A673 (cell line): ENCODE results near the gene AURKAIP1.

Experiments used
- EZH2 ChIP-seq: fragments of 200-600 bp; sonication (generic); IDR thresholded peaks from 2 replicates; pipeline ENCODE4 v1.6.1; 2017; ENCODE audit warnings: borderline replicate concordance, low read depth, mild to moderate bottlenecking, mixed read lengths, antibody characterized with exemption, low read length; ENCODE audit not compliant: poor library complexity, severe bottlenecking
- TF ChIP-seq, protein P1 (sequence below): fragments of 300-800, 200-600 bp; sonication (generic); conservative IDR thresholded peaks from 2 replicates; pipeline ENCODE4 v1.5.1; 2017; ENCODE audit warnings: low read depth, mild to moderate bottlenecking, antibody characterized with exemption, low read length, moderate library complexity, mixed read lengths

DNA sequence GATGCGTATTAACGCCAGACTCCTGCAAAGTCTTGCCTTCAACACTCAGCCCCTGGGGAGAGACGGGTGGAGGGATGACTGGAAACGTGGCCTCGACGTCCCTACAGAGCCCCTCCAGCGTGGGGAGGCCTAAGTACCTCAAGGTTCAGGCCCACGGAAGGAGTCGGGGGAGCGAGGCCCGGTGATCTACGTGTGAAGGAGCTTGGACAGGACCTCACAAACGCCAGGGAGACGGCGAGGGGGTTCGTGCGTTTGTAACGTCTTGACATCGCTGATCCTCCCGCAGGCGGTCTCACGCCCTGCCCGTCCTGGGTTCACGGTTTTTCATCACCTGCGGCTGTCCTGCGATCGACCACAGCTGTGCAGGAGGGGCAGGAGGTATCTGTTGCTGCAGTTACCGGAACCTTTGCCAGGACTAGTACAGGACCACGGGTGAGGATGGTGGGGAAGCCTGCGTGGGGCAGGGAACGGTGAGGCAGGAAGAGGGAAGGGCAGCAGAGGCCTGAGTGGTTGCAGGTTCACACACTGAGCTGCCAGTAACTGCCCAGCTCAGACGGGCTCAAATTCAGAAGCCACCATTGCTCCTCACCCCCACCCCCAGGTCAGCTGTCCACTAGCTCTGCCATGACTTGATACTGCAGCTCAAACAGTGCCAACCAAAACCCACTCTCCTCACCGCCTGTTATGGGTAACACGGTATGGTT, 25.0 kb upstream of the AURKAIP1 start:
- TF ChIP-seq, protein P1, sequence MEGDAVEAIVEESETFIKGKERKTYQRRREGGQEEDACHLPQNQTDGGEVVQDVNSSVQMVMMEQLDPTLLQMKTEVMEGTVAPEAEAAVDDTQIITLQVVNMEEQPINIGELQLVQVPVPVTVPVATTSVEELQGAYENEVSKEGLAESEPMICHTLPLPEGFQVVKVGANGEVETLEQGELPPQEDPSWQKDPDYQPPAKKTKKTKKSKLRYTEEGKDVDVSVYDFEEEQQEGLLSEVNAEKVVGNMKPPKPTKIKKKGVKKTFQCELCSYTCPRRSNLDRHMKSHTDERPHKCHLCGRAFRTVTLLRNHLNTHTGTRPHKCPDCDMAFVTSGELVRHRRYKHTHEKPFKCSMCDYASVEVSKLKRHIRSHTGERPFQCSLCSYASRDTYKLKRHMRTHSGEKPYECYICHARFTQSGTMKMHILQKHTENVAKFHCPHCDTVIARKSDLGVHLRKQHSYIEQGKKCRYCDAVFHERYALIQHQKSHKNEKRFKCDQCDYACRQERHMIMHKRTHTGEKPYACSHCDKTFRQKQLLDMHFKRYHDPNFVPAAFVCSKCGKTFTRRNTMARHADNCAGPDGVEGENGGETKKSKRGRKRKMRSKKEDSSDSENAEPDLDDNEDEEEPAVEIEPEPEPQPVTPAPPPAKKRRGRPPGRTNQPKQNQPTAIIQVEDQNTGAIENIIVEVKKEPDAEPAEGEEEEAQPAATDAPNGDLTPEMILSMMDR: no peak
- no peak for TF ChIP-seq EZH2
